Activated CD4-positive, alpha-beta T cell treated with anti-CD3 and anti-CD28 coated beads, Interleukin-10, Interleukin-2, amounts not matched to agents 100 ng/mL and 50 ng/mL, durations not matched to agents 16 hours and 8 hours (primary cell): ENCODE data around the gene TMED7.

Experiments
- DNase-seq: peaks from one replicate; pipeline ENCODE4 v3.0.0-alpha.2; 2020

The TMED7 gene

DNA sequence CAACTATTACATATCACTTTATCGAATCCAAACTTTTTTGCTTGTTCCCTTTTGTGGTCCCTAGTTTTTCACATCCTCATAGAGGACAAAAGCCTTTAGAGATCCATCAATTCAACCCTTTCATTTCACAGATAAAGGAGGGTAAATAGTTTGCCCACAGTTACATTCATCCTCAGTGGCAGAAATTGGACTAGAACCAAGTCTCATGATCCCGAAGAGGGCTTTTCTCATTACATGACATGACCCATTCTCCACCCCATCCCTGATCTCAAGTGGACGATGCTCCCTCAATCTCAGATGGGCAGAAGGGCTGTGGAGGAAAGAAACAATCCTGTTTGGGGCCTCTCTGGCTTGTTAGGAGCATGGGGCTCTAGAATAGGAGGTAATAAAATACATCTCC, 46.6 kb downstream of the TMED7 start:
- DNase-seq, result no peak

DNA sequence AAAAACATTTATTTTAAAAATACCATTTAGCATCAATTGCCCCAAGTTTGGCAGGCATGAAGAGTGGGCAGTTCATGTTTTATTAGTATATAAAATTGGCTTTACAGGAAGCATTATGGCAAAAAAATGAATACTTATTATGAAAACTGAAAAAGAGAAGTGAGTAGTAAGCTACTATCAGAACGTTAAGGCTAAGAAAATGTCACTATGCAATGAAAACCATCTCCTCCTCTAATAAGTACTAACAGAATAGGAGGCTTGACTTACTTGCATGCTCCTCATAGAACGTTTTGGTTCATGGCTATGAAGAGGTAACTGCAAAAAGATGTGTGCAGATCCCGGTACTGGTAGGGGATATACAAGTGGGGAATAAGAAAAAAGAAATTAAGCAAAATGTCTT, 47.2 kb downstream of the TMED7 start:
- DNase-seq, result no peak

DNA sequence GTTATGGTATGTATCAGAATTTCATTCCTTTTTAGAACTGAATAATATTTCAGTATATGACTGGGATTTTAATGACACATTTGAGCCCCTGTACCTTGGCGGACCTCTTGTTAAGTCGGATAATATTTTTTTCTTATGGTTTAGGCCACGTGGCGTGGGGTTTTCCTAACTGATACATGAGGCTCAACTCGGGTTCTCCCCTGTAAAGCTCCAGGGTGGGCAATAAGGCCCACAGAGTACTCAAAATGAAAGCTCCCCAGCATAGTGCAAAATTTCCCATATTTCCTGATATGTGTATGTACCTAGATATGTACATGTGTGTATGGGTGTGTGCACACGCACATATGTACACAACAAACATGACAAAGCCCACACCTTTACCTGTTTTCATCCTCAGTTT, 48.1 kb downstream of the TMED7 start:
- no peak for DNase-seq

DNA sequence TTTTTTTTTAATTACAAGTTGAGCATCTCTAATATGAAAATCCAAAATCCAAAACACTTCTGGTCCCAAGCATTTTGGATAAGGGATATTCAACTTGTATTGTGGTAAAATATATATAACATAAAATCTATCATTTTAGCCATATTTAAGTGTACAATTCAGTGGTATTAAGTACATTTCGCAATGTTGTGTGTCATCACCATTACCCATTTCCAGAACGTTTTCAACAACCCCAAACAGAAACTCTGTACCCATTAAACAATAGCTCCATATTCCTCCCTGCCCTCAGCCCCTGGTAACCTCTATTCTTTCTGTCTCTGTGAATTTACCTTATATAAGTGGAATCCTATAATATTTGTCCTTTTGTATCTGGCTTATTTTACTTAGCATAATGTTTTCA, 48.5 kb downstream of the TMED7 start:
- no peak for DNase-seq

DNA sequence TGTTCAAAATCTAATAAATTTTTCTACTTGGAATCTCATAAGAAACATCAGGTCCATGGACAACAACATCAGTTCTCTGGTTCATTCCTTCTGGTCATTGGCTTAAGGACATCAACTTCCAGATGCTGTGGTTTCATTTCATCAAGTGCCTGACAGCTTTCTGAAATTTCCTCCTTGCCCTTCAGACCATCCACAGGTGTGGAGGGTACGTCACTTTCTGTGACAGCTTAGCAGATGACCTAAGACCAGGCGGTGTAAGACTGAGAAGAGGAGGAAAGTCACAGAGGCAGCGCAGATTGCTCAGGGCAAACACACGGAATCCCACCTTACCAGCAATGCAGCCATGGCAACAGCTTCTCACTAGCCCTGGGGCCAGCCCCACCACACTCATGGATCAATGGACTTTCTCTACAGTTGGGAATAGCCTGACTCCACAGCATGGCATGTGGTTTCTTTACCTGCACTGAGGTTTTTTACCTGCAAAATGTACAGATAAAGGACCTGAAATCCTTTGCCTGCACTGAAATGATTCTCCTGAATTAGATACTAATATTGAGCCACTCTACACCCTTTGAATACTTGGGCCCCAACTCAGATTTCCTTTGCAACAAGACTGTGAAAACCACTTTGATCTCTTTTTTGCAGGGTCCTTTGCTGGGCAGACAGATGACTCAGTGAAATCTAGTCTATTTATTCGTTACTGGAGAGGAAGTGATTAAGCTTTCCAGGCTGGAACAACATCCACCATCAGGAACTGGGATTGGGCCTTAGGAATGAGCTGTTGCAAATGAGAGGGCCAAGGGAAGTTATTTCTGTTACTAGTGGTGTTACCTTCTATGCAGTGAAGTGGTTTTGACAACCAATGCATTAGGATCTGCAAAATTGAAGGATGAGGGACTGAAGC, 50.4 kb downstream of the TMED7 start:
- no peak for DNase-seq

DNA sequence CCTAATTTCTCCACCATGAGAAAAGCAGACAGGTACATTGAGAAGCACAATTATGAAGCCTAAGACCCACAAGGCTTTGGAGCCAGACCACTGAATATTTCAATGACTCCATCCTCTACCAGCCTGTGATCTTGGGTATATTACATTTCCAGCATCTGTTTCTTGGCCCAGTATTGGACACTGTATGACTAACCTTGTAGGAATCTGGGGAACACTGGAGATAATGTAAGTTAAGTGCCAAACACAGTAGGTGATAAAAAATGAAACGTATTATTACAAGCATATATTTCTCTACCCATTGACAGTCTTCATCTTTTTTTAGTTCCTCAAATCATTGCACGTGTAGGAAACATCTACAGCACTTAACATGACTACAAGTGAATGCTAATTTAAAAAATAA, 52.7 kb downstream of the TMED7 start:
- DNase-seq, result no peak

DNA sequence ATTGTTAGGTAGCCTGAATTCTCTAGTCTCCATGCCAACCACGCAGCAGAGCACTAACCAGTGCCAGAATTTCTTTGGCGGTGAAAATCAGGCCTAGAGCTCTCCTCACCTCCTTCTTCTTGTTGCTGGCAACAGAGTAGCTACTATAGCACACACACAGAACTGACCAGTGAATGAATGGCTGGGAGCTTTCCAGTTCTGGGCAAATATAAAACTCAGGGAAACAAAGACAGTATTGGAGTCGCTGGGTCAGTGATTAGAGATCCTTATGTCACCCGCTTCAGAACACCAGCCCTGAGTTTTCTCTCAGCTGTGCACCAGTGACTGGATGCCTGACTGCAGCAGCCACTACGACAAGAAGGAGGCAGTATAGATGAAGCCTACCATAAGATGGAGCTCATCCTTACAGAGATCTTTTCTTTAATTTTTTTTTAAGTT, 54.4 kb downstream of the TMED7 start:
- no peak for DNase-seq

DNA sequence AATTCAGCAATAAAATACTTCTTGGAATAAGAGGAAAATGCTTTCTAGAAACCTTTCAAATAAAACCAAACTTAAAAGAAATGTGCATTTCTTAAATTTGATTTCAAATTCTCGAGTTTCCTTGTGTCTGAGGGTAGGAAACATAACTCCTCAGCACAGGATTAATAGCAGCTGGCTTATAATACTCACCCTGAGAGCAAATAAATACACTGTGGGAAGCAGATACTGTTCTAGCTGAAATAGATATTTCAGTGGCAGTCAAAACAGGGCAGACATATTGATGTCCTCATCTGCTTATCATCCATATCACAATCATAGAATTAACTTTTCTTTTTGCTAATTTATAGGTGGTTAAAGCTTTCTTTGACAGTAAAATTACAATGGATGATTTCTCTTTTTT, 57.2 kb downstream of the TMED7 start:
- no peak for DNase-seq

DNA sequence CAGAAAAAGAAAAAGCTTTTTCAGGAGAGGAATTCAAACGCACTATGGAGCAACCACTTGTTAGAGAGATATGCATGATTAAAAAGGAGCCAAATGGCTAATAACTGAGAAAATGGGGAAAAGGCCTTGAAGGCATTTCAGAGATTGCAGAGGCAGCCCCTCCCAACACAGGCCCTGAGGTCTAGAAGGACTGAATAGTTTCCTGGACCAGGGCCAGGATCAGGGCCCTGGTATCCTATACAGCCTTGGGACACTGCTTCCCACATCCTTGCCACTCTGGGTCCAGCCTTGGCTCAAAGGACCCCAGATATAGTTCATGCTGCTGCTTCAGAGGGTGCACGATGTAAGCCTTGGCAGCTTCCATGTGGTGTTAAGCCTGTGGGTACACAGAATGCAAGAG, 60.6 kb downstream of the TMED7 start:
- DNase-seq, result no peak
